Fibroblast of pulmonary artery (primary cell): ENCODE measurements around the gene ORM2.

ENCODE experiments used
- DNase-seq: peaks from one replicate; pipeline ENCODE4 v3.0.0-alpha.2; 2010; ENCODE audit warnings: low read depth
- H3K4me3 ChIP-seq: replicated peaks from 2 replicates; pipeline ENCODE4 v1.5.1; 2011; ENCODE audit warnings: low read depth, mild to moderate bottlenecking, control low read depth, low read length, moderate library complexity
- TF ChIP-seq, protein P1 (sequence below): IDR thresholded peaks from 2 replicates; pipeline ENCODE4 v1.5.1; 2011; ENCODE audit warnings: mild to moderate bottlenecking, control low read depth, low read length, inconsistent platforms; ENCODE audit errors: missing control alignments

The ORM2 gene

DNA sequence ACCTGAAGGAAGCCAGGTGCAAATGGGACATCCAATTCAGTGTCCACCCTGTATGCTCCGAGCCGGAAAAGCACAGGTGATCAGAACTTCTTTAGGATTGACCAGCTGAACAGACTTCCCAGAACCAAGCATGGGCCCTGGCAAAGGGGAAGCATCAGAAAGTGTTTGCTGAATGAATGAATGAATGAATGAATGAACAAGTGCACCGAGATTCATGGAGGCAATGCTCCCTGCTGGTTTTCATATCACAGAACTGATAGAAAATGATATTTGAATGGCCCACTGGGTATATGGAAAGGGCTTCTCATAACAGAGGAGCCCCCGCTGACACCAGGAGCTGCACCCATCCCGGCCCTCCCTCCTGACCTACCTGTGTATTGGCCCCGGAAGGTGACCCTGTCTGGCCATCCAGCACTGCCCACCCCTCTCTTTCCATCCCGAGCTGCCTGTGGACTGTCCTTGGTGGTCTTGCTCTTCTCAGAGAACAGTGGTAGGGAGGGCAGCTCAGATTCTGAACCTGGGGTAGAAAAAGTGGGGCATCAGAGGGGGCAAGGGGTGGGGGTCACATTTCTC, 15.9 kb downstream of the ORM2 start:
- TF ChIP-seq, protein P1, sequence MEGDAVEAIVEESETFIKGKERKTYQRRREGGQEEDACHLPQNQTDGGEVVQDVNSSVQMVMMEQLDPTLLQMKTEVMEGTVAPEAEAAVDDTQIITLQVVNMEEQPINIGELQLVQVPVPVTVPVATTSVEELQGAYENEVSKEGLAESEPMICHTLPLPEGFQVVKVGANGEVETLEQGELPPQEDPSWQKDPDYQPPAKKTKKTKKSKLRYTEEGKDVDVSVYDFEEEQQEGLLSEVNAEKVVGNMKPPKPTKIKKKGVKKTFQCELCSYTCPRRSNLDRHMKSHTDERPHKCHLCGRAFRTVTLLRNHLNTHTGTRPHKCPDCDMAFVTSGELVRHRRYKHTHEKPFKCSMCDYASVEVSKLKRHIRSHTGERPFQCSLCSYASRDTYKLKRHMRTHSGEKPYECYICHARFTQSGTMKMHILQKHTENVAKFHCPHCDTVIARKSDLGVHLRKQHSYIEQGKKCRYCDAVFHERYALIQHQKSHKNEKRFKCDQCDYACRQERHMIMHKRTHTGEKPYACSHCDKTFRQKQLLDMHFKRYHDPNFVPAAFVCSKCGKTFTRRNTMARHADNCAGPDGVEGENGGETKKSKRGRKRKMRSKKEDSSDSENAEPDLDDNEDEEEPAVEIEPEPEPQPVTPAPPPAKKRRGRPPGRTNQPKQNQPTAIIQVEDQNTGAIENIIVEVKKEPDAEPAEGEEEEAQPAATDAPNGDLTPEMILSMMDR = no peak
- DNase-seq = no peak
- H3K4me3 ChIP-seq = no peak overlapping the region

DNA sequence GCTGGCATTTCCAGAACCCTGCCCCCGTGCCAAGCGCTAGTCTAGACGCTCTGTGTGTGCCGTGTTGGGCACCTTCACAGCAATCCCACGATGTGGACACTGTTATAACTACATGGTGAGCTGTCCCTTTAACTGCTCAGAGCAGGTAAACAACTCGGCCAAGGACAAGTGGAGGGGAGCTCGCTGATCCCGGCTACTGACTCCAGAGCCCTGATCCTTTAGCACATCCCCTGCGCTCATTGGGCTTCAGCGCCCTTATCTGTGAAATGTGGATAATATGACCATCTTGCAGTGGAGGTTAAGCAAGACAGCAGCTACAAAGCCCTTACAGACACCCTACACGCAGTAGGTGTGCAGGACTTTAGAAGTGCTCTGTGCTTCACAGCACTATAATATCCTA, 16.5 kb downstream of the ORM2 start:
- no peak for DNase-seq
- no peak overlapping the region for H3K4me3 ChIP-seq
- TF ChIP-seq, protein P1 = no peak

- TF ChIP-seq, protein P1 = no peak
- no peak for DNase-seq
- H3K4me3 ChIP-seq = no peak overlapping the region
Observed at GRCh38 chr9:114347675-114348074, 18.0 kb downstream of the ORM2 start.

DNA sequence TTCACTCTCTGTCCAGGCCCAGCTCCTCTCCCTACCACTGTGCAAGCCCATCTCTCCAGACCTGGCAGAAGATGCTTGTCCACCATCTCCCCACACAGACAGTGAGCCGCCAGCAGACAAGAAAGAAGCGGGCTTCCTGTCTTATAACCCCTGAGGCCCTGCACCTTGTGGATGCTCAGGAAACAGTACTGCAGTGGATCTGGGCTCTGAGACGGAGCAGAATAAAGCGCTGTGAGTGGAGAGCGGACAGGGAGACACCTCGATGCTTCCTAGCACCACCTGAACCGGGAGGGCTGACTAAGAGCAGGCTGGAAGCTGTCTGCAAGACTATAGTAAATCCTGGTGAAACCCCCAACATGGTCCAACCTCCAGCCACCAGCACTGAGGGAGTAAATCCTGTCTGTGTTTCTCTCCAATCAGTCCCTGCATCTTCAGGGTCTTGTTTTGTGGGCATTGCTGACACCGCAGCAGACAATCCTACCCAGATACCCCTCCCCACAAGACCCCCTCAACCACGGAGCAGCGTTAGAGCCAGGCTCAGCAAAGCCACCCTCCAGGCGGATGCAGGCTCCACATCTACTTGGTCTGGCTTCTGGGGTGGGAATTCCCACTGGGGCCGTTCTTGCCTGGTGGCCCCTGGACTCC, 18.7 kb downstream of the ORM2 start:
- no peak for DNase-seq
- TF ChIP-seq, protein P1 = no peak
- H3K4me3 ChIP-seq = no peak overlapping the region

DNA sequence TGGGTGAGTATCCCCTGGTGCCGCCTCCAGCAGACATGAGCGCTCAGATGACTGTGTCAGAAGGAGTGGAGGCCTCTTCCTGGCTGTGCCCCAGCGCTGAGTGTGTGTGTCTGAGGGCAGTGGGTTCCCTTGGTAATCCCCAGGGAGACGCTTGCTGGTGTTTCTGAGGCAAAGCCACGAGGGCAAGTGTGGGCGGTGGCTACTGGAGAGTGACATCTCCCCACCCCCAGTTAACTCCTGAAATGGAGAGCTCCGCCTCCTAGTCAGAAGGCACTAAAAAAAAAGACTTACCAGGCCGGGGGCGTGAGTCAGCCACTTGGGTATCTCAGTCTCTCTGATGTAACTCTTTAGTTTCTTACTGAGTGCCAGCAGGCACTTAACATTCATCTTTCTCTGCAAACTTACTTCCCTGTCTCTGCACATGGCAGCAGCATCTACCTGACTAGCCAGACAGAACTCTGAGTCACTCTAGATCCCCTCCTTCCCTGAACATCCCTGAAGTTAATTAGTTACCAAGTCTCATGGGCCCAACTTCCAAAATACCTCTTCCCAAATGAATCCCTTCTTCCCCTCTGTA, 19.3 kb downstream of the ORM2 start:
- no peak overlapping the region for H3K4me3 ChIP-seq
- TF ChIP-seq, protein P1 = no peak
- DNase-seq = peak; percentile 97

- DNase-seq = no peak
- TF ChIP-seq, protein P1 = no peak
- H3K4me3 ChIP-seq = no peak overlapping the region
Observed at GRCh38 chr9:114349713-114350480, 20.2 kb downstream of the ORM2 start.
